Lower leg skin (tissue), 3 donors: ENCODE data around the gene CCDC183.

Experiments
- POLR2A ChIP-seq, 2 donors: fragments of 450-650 bp; IDR thresholded peaks; one replicate each; pipeline ENCODE4 v1.6.1; 2016 to 2017; ENCODE audit warnings: antibody characterized with exemption in 2 of 2, mild to moderate bottlenecking in 1 of 2, moderate library complexity in 1 of 2
- TF ChIP-seq, protein P1 (sequence below), 3 donors: fragments of 450-650 bp; IDR thresholded peaks; one replicate each; pipeline ENCODE4 v1.5.1; 2016; ENCODE audit warnings: antibody characterized with exemption in 3 of 3, mild to moderate bottlenecking in 3 of 3, moderate library complexity in 2 of 3

DNA sequence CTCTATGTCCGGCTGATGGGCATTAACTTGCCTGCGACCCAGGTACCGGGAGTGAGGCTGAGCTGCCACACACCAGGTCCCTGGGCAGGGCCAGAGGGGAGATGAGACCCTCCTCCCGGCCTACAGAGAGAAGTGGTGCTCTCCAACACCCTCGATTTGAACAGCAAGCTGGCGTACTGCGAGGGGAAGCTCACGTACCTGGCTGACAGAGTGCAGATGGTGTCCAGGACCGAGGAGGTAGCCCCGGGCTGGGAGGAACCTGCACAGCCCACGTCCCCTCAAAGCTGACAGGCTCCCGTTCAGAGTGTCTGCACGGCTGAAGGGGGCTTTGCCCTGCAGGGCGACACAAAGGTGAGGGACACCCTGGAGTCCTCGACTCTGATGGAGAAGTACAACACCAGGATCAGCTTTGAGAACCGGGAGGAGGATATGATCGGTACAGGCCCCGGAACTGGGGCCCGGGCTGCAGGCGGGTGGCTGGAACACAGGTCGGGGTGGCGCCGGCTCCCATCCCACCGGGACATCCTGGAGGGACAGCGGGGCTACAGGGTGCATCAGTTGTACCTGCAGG, 10.6 kb downstream of the CCDC183 start:
- no peak for TF ChIP-seq POLR2A (IDR thresholded peaks at IDR 0.05)
- TF ChIP-seq, protein P1, sequence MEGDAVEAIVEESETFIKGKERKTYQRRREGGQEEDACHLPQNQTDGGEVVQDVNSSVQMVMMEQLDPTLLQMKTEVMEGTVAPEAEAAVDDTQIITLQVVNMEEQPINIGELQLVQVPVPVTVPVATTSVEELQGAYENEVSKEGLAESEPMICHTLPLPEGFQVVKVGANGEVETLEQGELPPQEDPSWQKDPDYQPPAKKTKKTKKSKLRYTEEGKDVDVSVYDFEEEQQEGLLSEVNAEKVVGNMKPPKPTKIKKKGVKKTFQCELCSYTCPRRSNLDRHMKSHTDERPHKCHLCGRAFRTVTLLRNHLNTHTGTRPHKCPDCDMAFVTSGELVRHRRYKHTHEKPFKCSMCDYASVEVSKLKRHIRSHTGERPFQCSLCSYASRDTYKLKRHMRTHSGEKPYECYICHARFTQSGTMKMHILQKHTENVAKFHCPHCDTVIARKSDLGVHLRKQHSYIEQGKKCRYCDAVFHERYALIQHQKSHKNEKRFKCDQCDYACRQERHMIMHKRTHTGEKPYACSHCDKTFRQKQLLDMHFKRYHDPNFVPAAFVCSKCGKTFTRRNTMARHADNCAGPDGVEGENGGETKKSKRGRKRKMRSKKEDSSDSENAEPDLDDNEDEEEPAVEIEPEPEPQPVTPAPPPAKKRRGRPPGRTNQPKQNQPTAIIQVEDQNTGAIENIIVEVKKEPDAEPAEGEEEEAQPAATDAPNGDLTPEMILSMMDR (IDR thresholded peaks at IDR 0.05) = no peak
